GM10266 (cell line): Measurements from ENCODE around the gene CCL27.
A peak's percentile ranks its signal among the peaks of the same experiment; 100 is the strongest.

Experiments used
- DNase-seq: peaks from one replicate; pipeline ENCODE4 v3.0.0; 2012; ENCODE audit errors: extremely low spot score
- TF ChIP-seq, protein P1 (sequence below): IDR thresholded peaks from 2 replicates; pipeline ENCODE4 v1.5.1; 2012; ENCODE audit warnings: mild to moderate bottlenecking, low read depth; ENCODE audit not compliant: control insufficient read depth, insufficient read depth; ENCODE audit errors: missing control alignments

The CCL27 gene, protein sequence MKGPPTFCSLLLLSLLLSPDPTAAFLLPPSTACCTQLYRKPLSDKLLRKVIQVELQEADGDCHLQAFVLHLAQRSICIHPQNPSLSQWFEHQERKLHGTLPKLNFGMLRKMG

DNA sequence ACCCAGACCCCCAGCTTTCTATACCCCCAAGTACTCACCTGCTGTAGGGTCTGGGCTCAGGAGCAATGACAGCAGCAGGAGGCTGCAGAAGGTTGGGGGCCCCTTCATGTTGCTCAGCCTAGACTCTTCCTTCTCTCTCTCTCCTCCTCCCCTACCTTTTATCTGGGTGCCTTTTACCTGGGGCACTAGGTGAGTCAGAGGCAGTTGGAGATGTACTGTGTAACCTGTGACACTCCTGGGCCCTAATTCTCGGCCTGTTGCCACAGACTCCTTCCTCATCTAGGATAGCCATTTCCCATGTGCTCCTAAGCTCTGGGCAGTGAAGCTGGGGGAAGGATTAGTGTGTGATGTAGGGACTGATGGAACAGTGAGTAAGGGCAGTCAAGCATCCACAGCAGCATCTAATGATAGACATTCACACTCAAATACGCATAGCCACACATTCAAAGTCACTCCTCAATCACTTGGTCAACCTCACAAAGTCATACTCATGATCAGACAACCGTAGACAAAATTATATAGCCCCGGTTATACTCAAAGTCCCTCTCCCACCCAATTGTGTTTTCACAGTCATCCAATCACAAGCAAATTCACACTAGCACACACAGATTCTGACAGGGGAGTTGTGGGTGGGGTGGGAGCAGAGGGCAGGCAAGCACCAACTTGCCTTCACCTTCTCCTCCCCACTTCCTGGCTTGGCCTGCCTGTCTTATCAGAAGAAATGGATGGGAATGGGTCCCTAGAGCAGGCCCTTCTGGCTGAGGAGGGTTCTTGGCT, at the start of gene CCL27:
TSS of gene CCL27 (minus strand) at position 132 of the 777 bp plus-strand sequence. CDS start at position 108, 24 bp downstream.
- DNase-seq: no peak
- TF ChIP-seq, protein P1, sequence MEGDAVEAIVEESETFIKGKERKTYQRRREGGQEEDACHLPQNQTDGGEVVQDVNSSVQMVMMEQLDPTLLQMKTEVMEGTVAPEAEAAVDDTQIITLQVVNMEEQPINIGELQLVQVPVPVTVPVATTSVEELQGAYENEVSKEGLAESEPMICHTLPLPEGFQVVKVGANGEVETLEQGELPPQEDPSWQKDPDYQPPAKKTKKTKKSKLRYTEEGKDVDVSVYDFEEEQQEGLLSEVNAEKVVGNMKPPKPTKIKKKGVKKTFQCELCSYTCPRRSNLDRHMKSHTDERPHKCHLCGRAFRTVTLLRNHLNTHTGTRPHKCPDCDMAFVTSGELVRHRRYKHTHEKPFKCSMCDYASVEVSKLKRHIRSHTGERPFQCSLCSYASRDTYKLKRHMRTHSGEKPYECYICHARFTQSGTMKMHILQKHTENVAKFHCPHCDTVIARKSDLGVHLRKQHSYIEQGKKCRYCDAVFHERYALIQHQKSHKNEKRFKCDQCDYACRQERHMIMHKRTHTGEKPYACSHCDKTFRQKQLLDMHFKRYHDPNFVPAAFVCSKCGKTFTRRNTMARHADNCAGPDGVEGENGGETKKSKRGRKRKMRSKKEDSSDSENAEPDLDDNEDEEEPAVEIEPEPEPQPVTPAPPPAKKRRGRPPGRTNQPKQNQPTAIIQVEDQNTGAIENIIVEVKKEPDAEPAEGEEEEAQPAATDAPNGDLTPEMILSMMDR: no peak

DNA sequence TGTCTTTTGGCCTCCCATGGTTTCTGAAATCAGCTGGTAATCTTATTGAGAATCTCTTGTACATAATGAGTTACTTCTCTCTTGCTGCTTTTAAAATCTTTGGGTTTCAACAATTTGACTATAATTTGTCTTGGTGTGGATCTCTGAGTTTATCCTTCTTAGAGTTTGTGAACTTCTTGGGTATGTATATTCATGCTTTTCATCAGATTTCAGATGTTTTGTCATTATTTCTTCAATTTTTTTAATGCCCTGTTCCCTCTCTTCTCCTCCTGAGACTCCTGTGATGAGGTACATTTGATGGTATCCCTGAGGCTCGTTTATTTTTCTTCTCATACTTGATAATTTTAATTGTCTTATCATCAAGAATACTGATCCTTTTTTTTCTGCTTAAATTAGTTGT, 49.7 kb upstream of the CCL27 start:
- TF ChIP-seq, protein P1: no peak

DNA sequence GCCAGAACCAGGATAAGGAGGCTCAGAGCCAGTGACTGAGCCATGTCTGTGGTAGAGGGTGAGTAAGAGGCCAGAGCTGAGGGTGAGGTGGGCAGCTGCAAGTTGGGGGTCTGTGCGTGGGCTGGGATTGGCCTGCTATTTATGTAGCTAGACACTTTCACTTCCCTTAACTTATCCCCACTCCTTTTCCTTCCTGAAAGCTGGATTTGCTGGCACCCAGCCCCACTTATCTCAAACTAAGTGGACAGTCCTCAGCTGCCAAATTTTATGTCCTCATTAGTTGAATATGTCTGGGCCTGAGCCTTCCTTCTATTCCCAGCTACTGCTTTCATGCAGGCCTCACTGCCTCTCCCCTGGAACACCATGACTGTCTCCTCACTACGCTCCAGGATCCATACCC, 47.6 kb upstream of the CCL27 start, which contains the start of gene CCL21:
TSS of gene CCL21 (minus strand) at position 114 of the 400 bp plus-strand sequence. CDS start at position 44, 70 bp downstream.
- TF ChIP-seq, protein P1: no peak
- DNase-seq: no peak

More for the DNA sequence above, 49.7 kb upstream of the CCL27 start:
- no peak for DNase-seq

DNA sequence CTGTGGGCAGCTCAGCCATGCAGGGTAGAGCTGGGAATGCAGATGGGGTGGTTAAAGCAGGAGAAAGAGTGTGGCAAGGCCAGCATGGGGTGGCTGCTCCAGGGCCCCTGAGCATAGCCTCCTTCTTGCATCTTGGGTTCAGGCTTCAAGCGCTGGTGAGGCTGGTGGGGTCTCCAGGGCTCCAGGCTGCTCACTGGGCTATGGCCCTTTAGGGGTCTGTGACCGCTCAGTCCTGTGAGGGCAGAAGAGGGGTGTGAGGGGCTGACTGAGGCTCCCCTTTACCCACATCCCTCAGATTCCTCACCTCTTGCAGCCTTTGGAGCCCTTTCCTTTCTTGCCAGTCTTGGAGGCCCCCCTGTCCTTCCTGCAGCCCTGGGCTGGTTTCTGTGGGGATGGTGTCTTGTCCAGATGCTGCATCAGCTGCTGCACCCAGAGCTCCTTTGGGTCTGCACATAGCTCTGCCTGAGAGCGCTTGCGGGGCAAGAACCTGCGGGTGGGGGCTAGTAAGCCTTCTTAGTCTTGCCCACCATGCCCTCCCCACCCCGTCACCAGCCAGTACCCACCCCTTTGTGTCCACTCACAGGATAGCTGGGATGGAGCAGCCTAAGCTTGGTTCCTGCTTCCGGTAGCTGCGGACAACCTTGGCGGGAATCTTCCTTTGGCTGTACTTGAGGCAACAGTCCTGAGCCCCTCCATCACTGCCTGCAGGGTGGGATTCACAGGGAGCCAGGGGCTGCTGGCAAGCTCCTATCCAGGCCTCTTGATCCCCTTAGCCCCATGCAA, 46.9 kb upstream of the CCL27 start:
- DNase-seq: no peak
- TF ChIP-seq, protein P1: no peak

DNA sequence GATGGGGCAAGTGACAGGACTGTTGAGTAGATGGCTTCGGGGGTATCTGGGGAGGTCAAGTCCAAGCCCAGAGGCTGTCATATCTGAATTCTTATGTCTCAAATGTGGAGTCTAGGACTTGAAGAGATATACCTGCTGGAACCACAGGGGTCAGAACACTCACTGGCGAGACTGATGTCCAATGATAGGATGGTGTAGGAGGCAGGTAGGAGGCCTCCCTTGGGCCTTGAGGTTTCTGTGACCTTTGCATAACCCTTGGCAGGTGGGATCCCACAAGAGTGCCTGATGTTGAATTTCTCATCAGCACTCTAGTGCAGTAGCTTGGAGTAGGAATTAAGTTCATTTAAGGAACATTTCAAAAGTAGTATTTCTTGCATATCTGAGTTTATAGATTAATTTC, 44.7 kb upstream of the CCL27 start:
- DNase-seq: no peak
- TF ChIP-seq, protein P1: no peak

DNA sequence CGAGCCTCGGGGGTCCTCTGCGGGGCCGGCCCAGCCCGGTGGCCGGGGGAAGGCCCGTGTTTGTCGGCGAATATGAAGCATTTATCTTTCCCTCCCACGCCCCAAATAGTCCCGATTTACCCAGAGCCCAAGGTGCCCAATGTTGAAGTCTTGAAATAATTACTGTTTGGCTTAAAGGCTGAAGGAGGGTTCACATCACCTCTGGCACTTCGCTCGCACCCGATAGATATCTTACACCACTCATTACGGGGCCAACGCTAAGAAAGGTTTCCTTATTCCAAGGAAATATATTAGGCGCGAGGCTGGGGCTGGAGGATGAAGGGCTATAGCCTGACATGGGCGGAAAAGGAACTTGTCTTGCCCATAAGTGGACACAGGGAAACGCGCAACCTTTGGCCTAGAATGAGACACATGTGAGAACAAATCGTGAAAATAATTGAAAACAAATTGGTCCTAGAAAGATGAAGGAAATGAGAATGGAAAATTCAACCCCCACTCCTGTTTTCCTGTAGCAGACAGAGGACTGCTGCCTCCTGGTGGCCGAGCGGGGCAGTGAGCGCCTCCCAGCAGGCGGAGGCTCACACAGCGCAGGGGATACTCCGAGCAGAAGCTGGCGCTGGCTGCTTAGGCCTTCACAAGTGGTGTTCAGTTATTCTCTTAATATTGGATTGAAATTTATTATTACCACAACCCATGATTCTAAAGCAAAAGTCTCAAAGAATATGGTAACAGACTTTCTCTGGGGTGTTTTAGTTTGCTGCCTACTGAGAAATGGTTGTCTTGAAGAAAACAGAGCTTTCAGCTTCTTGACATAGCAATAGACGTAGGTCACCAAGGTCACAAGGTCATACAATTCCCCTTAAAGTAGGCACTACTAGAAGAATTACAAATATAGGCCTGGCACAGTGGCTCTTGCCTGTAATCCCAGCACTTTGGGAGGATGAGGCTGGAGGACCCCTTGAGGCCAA, 39.6 kb upstream of the CCL27 start:
- TF ChIP-seq, protein P1: peak; percentile 99
- DNase-seq: peak; percentile 86
